ENCODE data around the gene EFTUD2.

DNA sequence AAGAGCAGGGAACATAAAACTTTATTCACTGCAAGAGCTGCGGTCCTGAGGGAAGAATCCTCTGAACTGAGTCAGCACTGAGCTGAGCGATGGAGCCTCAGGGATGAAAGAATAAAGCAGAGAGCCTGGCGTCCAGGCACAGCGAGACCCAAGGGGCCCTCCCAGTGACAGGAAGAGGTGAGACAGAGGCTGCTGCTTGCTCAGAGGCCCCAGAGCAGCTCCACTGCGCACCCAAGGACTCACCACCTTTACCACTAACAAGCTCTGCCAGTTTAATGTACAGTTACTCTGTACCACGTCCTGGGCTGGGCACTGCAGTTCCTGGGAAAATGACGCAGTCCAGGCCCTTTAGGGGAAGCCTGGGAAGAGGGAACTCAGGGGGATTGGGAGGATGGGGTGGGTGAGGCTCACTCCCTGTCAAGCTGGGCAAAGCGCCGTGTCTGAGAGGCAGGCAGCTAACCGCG lies 10.5 kb upstream of the EFTUD2 start:
- TF ChIP-seq, protein P1, sequence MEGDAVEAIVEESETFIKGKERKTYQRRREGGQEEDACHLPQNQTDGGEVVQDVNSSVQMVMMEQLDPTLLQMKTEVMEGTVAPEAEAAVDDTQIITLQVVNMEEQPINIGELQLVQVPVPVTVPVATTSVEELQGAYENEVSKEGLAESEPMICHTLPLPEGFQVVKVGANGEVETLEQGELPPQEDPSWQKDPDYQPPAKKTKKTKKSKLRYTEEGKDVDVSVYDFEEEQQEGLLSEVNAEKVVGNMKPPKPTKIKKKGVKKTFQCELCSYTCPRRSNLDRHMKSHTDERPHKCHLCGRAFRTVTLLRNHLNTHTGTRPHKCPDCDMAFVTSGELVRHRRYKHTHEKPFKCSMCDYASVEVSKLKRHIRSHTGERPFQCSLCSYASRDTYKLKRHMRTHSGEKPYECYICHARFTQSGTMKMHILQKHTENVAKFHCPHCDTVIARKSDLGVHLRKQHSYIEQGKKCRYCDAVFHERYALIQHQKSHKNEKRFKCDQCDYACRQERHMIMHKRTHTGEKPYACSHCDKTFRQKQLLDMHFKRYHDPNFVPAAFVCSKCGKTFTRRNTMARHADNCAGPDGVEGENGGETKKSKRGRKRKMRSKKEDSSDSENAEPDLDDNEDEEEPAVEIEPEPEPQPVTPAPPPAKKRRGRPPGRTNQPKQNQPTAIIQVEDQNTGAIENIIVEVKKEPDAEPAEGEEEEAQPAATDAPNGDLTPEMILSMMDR (IDR thresholded peaks at IDR 0.05; ENCODE audit: low read depth, low read length) = no peak
- no peak for TF ChIP-seq EZH2phosphoT487 (IDR thresholded peaks at IDR 0.05; ENCODE audit: low read depth)

All from OCI-LY3 (cell line).